Upper lobe of left lung (tissue), 6 donors: ENCODE measurements around the gene PPP1R2. TPM values are rescaled to one million over a fixed set of nuclear protein-coding genes. Genes with fewer than 3 reads are reported as not detected.
A peak's percentile ranks its signal among the peaks of the same experiment; 100 is the strongest.

Experiments used
- ATAC-seq, 2 donors: fragments of 200-7000 bp; cut with Tn5 transposase; one replicate each; pipeline ENCODE4 v1.9.1; 2022; ENCODE audit warnings: mild to moderate bottlenecking in 2 of 2, moderate library complexity in 2 of 2; ENCODE audit not compliant: low FRiP score in 2 of 2
- DNase-seq, 2 donors: peaks; one replicate each; pipeline ENCODE4 v3.0.0-alpha.2; 2019 to 2020
- H3K27ac ChIP-seq, 4 donors: fragments of 200-600 bp; sonication (generic); one replicate each; pipeline ENCODE4 v1.5.1; 2016 to 2019
- H3K27me3 ChIP-seq, 4 donors: fragments of 200-600 bp; sonication (generic); one replicate each; pipeline ENCODE4 v1.5.1; 2017 to 2019
- H3K36me3 ChIP-seq, 4 donors: fragments of 200-600 bp; sonication (generic); one replicate each; pipeline ENCODE4 v1.5.1; 2016 to 2019
- H3K4me1 ChIP-seq, 4 donors: fragments of 200-600 bp; sonication (generic); one replicate each; pipeline ENCODE4 v1.5.1; 2018 to 2019
- H3K4me3 ChIP-seq, 4 donors: fragments of 200-600 bp; sonication (generic); one replicate each; pipeline ENCODE4 v1.5.1; 2017 to 2019; ENCODE audit warnings: mild to moderate bottlenecking in 2 of 4, moderate library complexity in 1 of 4
- H3K9me3 ChIP-seq, 4 donors: fragments of 200-600 bp; sonication (generic); one replicate each; pipeline ENCODE4 v1.5.1; 2018 to 2019
- EP300 ChIP-seq, 4 donors: sonication (generic); formaldehyde crosslinking; IDR thresholded peaks; one replicate each; pipeline ENCODE4 v1.5.1; 2017; ENCODE audit warnings: antibody characterized with exemption in 4 of 4, control low read depth in 2 of 4
- POLR2A ChIP-seq, 4 donors: fragments of 450-650 bp; IDR thresholded peaks; one replicate each; pipeline ENCODE4 v1.5.1; 2016 to 2017; ENCODE audit warnings: antibody characterized with exemption in 4 of 4, mild to moderate bottlenecking in 2 of 4
- POLR2AphosphoS5 ChIP-seq, 2 donors: sonication (generic); formaldehyde crosslinking; IDR thresholded peaks; one replicate each; pipeline ENCODE4 v1.5.1; 2017; ENCODE audit warnings: antibody characterized with exemption in 2 of 2
- WGBS, 2 donors: methylation state at CpG; one replicate each; pipeline ENCODE4 v1.1.5; 2017 to 2018; 5-methylcytosine and 5-hydroxymethylcytosine counted together
- total RNA-seq, 6 donors: library from RNA; depleted of rRNA in 4 of 6; stranded (reverse); fragments of >200 nt in 4 of 6; gene quantifications; one replicate each; pipeline versions ENCODE4 v1.1.0 to v1.2.1, GENCODE V29; 2016 to 2021
- TF ChIP-seq, protein P1 (sequence below), 6 experiments: fragments of 450-650 bp in 4 of 6; fragments of 200-600 bp in 2 of 6; sonication (generic) in 2 of 6; IDR thresholded peaks; one replicate each; pipeline ENCODE4 v1.5.1; 2016 to 2019; ENCODE audit warnings: antibody characterized with exemption in 6 of 6
- donor health status: DM: no; HTN: no; CAD: no; lungs with moderate emphysema.
- donor health status: DM: no; HTN: yes; CAD: no; lungs with severe emphysema.

PPP1R2 gene
- total RNA-seq, 6 donors from 2014 or later = 38.5 to 170 (median 61.2) TPM

DNA sequence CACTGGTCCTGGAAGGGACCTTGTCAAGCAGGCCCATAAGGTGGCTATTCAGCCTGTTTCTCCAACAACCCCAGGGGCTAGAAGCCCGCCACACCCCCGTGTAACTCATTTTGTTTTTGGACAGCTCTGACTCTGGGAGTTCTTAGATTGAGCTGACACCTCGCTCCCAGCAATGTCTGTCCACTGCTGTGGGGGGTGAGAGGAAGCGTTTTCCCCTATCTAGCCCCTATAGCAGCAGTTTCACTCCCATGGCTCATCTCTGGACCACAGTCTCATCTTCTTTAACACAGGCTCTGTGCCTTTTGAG, 1.1 kb upstream of the PPP1R2 start:
- Histone ChIP-seq H3K4me1 (peaks cover 29 to 49% (median 35%) of the 10 kb centered on the region in 4 donors), H3K9me3 (no peaks in the 10 kb centered on the region), H3K36me3 (no peaks in the 10 kb centered on the region), H3K27ac (peak overlapping the region in 1 of 4 donors; percentile 98), H3K27me3 (no peaks in the 10 kb centered on the region), H3K4me3 (peak overlapping the region in 1 of 4 donors; percentile 79)
- 90 to 91% methylated on average over 4 of the region's 4 CpGs for WGBS, 2 donors
- no peak for DNase-seq
- no peak for ATAC-seq
- TF ChIP-seq POLR2AphosphoS5 (IDR thresholded peaks at IDR 0.05) (no peak), EP300 (IDR thresholded peaks at IDR 0.05) (no peak), POLR2A (IDR thresholded peaks at IDR 0.05) (no peak)
- TF ChIP-seq, protein P1, sequence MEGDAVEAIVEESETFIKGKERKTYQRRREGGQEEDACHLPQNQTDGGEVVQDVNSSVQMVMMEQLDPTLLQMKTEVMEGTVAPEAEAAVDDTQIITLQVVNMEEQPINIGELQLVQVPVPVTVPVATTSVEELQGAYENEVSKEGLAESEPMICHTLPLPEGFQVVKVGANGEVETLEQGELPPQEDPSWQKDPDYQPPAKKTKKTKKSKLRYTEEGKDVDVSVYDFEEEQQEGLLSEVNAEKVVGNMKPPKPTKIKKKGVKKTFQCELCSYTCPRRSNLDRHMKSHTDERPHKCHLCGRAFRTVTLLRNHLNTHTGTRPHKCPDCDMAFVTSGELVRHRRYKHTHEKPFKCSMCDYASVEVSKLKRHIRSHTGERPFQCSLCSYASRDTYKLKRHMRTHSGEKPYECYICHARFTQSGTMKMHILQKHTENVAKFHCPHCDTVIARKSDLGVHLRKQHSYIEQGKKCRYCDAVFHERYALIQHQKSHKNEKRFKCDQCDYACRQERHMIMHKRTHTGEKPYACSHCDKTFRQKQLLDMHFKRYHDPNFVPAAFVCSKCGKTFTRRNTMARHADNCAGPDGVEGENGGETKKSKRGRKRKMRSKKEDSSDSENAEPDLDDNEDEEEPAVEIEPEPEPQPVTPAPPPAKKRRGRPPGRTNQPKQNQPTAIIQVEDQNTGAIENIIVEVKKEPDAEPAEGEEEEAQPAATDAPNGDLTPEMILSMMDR (IDR thresholded peaks at IDR 0.05) = no peak

DNA sequence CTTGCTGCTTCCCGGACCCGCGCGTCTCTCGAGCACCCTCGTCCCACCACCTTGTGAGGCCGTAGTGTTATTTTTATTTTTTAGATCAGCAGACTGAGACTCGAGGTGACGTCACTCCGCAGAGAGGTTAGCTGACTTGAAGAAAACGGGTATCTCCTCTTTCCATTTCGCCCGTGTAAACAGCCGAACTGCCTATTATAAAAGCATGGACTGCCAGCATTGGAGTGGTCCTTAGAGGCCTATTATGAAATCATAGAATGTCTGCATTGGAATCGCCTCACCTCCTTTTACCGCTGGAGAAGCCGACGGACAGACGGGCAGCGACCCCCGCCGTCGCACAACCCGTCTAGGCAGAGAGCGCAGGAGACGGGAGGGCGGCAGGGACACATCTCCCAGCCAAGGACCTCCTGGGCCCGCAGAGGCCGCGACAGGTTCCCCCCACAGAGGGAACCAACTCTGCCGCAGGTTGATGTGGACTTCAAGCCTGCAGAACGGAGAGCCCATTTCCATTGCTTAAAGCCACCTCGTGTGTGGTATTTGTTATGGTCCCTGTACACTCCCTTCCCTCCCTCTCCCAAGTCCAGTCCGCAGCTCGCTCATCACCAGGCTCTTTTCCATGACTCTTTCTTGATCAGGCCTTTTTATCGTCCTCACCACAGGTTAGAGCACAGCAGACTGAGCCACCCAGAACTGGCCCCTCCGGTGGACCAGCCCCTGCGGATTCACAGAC, 540 bp upstream of the PPP1R2 start:
- H3K4me1 ChIP-seq = peaks cover 34 to 53% (median 37%) of the 10 kb centered on the region in 4 donors
- peak in 1 of 2 donors; percentile 81 for DNase-seq

DNA sequence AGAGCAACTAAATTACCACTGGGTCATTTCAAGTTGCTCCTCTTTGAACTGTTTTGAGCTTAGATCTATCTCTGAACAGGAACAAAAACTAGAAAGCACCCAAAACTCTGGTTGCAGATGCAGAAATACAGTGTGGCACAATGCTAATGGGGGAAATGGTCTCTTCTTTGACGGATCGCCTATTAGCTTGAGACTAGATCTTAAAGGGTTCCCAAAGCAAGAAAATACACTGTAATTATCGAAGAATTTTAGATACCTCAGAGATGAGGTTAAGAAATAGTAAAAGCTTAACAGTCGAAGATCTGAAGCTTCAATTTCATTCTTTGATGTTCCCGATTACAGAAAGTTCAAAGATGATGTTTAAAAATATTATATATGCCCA, 818 bp downstream of the PPP1R2 start:
- 0 to 1% methylated on average over 5 of the region's 5 CpGs for WGBS, 2 donors
- TF ChIP-seq, protein P1 (IDR thresholded peaks at IDR 0.05) = no peak
- TF ChIP-seq POLR2AphosphoS5 (IDR thresholded peaks at IDR 0.05) (no peak), POLR2A (IDR thresholded peaks at IDR 0.05) (no peak), EP300 (IDR thresholded peaks at IDR 0.05) (no peak)
- Histone ChIP-seq H3K9me3 (no peaks in the 10 kb centered on the region), H3K27ac (peak overlapping the region; percentile 93 to 98 (median 98)), H3K27me3 (no peaks in the 10 kb centered on the region), H3K4me1 (peaks cover 35 to 66% (median 40%) of the 10 kb centered on the region in 4 donors), H3K36me3 (no peaks in the 10 kb centered on the region), H3K4me3 (peak overlapping the region; percentile 79 to 84 (median 82))
- ATAC-seq (no peak), DNase-seq (no peak)

More for the DNA sequence above, 540 bp upstream of the PPP1R2 start:
- TF ChIP-seq, protein P1 (IDR thresholded peaks at IDR 0.05) = no peak
- TF ChIP-seq POLR2AphosphoS5 (IDR thresholded peaks at IDR 0.05) (no peak), EP300 (IDR thresholded peaks at IDR 0.05) (no peak), POLR2A (IDR thresholded peaks at IDR 0.05) (no peak)
- Histone ChIP-seq H3K27me3 (no peaks in the 10 kb centered on the region), H3K4me3 (peak overlapping the region; percentile 50 to 84 (median 80)), H3K36me3 (no peaks in the 10 kb centered on the region), H3K9me3 (no peaks in the 10 kb centered on the region), H3K27ac (peak overlapping the region; percentile 93 to 98 (median 98))
- WGBS, 2 donors = 25 to 32% methylated on average over 19 to 38 of the region's 38 CpGs
- peak; percentile 34 to 39 for ATAC-seq

DNA sequence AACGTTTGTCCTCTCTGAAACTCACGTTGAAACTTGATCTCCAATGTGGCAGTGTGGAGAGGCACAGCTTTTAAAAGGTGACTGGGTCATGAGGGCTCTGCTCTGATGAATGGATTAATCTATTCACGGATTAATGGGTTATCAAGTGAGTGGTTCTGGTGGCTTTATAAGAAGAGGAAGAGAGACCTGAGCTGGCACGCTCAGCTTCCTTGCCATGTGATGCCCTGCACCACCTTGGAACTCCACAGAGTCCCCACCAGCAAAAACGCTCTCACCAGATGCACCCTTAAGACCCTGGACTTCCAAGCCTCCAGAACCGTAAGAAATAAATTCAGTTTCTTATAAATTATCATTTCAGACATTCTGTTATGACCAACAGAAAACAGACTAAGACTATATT, 2.6 kb downstream of the PPP1R2 start:
- TF ChIP-seq POLR2AphosphoS5 (IDR thresholded peaks at IDR 0.05) (no peak), EP300 (IDR thresholded peaks at IDR 0.05) (no peak), POLR2A (IDR thresholded peaks at IDR 0.05) (no peak)
- TF ChIP-seq, protein P1 (IDR thresholded peaks at IDR 0.05) = no peak
- H3K4me1 ChIP-seq = peaks cover 29 to 52% (median 37%) of the 10 kb centered on the region in 4 donors
- H3K27ac ChIP-seq = no peak overlapping the region
- H3K36me3 ChIP-seq = no peaks in the 10 kb centered on the region
- no peak for ATAC-seq
- H3K9me3 ChIP-seq = no peaks in the 10 kb centered on the region
- WGBS, 2 donors = 51 to 58% methylated on average over 6 of the region's 6 CpGs
- H3K27me3 ChIP-seq = no peaks in the 10 kb centered on the region
- DNase-seq = no peak
- peak overlapping the region in 1 of 4 donors; percentile 79 for H3K4me3 ChIP-seq

DNA sequence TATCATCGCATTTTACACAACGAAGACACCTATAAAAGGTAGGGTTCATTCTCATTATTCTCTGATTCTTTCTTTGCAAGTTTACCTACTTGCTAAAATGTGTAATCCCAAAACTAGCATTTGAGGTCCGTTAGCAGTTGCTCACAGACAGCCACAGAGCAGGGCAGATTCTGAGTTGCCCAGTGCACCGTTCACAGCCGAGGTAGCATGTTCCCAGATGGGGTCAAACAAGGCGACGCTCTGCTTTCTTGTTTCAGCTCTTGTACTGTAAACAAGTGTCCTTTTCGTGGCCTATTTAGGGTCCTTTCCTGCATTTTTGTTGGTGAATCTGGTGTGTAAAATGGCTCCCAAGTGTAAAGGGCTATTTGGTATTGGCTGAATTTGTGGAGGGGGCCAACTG, 3.1 kb downstream of the PPP1R2 start:
- Histone ChIP-seq H3K4me1 (peaks cover 29 to 52% (median 39%) of the 10 kb centered on the region in 4 donors), H3K9me3 (no peaks in the 10 kb centered on the region), H3K4me3 (peak overlapping the region in 1 of 4 donors; percentile 2), H3K27ac (no peak overlapping the region), H3K27me3 (no peaks in the 10 kb centered on the region), H3K36me3 (no peaks in the 10 kb centered on the region)
- DNase-seq (no peak), ATAC-seq (no peak)
- 76 to 87% methylated on average over 8 of the region's 8 CpGs for WGBS, 2 donors
- no peak for TF ChIP-seq EP300 (IDR thresholded peaks at IDR 0.05)
- TF ChIP-seq POLR2AphosphoS5 (IDR thresholded peaks at IDR 0.05) = no peak
- TF ChIP-seq, protein P1 (IDR thresholded peaks at IDR 0.05) = no peak
- no peak for TF ChIP-seq POLR2A (IDR thresholded peaks at IDR 0.05)
